Neuron (in vitro differentiated cells): ENCODE data around the gene ACTL10.

Experiments
- H2AFZ ChIP-seq: one replicate; pipeline ENCODE4 v1.6.1; 2013; ENCODE audit warnings: low read depth, mild to moderate bottlenecking, inconsistent platforms, low read length, moderate library complexity
- H3K27me3 ChIP-seq: one replicate; pipeline ENCODE4 v1.6.1; 2013; ENCODE audit warnings: low read length; ENCODE audit not compliant: insufficient read depth
- H3K36me3 ChIP-seq: one replicate; pipeline ENCODE4 v1.6.1; 2013; ENCODE audit warnings: low read length; ENCODE audit not compliant: insufficient read depth
- H3K4me1 ChIP-seq: one replicate; pipeline ENCODE4 v1.6.1; 2013; ENCODE audit warnings: low read length; ENCODE audit not compliant: insufficient read depth
- H3K4me3 ChIP-seq: 2 replicates; pipeline ENCODE4 v1.5.1; 2013; ENCODE audit warnings: mild to moderate bottlenecking, low read length, moderate library complexity
- H3K9me3 ChIP-seq: one replicate; pipeline ENCODE4 v1.6.1; 2013; ENCODE audit warnings: low read length

Gene ACTL10

DNA sequence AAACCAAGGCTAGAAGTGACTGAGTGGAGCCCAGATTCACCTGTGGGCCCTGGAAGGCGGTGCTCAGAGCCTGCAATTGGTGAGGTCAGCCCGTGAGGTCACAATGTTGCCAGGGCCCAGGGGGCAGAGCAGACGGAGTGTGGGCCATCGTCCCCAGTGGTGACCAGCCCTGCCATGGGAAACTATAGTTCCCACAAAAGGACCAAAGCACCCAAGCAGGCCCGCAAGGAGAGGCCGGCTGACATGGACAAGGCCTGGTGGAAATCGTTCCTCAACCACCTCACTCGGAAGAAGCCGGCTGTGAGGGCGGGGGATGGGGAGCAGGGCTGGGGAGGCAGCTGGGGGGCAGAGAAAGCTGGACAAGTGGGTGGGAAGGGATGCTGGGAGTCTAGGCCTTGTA lies 4.6 kb upstream of the ACTL10 start, which contains the start of gene C20orf144:
C20orf144 (plus strand) TSS at position 156 of the 400 bp plus-strand sequence; CDS start at position 175, 19 bp downstream.
- no peaks in the 10 kb centered on the region for H3K27me3 ChIP-seq
- no peaks in the 10 kb centered on the region for H3K36me3 ChIP-seq
- peak within 1 kb of the TSS; percentile 55 for H3K4me3 ChIP-seq
- peaks cover 15% of the 10 kb centered on the region for H3K4me1 ChIP-seq
- no peaks in the 10 kb centered on the region for H3K9me3 ChIP-seq
- H2AFZ ChIP-seq, result peak within 1 kb of the TSS; percentile 62

DNA sequence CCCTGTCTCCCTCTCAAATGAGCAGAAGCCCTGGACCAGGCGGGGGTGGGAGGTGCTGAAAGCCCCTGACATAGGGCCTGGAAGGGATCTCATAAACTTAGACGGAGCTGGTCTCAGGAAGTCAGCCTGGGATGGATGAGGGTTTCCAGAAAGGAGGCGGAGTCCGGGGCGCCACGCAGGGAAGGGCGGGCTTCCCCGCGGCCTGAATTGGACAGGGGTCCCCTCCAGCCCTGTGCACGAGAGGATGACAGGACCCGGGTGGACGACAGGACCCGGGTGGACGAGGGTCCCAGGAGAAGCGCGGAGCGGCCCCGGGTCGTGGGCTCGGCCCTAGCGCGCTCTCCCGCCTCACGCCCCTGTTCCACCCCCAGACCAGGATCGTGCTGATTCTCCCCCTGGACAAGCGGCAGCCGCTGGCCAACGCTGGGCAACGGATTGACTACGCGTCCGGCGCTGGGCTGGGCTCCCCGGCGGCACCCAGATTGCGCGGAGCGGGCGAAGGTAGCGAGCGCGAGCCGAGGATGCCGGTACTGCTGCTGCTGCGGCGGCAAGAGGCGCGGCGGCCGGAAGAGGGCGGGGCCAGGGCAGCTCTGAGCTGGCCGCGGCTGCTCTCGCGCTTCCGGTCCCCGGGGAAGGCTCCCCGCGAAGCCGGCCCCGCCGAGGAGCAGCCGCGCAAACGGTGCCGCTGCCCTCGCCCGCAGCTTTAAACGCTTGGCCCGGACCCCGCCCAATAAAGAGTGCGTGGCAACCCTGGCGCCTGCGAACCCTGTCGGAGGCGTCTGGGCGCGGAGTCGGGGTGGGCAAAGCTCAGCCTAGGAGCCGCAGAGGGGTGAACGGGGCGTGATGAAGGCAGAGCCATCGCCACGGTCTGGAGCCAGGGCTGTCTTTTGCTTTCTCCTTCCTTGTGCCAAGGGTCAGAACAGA lies 3.3 kb upstream of the ACTL10 start:
- peaks cover 15% of the 10 kb centered on the region for H3K4me1 ChIP-seq
- H2AFZ ChIP-seq, result peak overlapping the region; percentile 62
- H3K27me3 ChIP-seq, result no peaks in the 10 kb centered on the region
- H3K9me3 ChIP-seq, result no peaks in the 10 kb centered on the region
- H3K36me3 ChIP-seq, result peaks cover 3% of the 10 kb centered on the region
- peak overlapping the region; percentile 55 for H3K4me3 ChIP-seq

DNA sequence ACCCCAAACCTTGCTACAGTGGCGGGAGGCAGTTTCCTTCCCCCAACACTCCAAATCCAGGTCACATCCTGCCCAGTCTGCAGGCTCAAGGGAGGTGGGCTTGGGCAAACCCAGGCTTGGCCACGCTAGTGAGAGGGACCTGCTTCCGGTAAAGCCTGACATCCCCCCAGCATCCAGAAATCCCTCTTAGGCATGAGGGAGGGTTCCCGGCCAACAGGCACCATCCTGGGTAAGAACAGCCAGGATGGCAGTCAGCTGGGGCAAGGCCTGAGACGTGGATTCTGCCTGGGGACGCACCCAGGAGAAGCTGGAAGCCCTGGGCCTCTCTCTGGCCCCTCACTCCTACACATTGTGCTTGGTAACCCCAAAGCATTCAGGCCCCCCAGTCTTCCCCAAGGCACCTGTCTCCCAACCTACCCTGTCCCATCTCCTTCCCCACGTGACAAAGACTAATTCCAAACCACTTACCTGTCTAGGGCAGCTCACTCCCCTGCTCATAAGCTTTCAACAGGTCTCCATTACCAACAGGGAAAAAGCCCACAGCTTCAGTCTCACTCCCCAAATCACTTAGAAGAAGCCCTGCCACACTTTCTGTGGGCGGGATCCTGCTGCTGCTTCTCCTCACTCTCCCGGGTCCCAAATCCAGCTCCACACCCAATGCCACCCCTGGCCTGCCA lies 2.5 kb upstream of the ACTL10 start:
- H3K4me1 ChIP-seq, result peaks cover 15% of the 10 kb centered on the region
- no peaks in the 10 kb centered on the region for H3K9me3 ChIP-seq
- peak overlapping the region; percentile 55 for H3K4me3 ChIP-seq
- peaks cover 5% of the 10 kb centered on the region for H3K36me3 ChIP-seq
- peak overlapping the region; percentile 62 for H2AFZ ChIP-seq
- no peaks in the 10 kb centered on the region for H3K27me3 ChIP-seq

DNA sequence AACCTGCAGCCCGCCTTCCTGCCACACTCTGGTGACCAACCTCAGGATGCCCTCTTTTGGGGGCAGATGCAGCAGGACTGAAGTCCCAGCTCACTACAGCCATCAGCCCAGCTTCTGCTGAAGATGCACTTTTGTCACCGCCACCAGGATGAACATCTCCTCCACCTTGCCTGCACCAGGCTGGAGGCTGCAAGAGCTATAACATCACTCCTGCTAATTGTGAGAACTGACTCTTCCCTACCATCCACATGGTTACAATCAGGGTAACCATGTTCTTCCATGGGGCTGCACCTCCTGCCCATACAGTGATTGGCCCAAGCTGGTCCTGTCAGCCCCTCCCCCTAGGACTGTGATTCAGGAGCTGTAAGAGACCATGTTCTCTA lies 2.0 kb upstream of the ACTL10 start:
- H3K9me3 ChIP-seq, result no peaks in the 10 kb centered on the region
- peaks cover 11% of the 10 kb centered on the region for H3K36me3 ChIP-seq
- no peak overlapping the region for H2AFZ ChIP-seq
- peaks cover 15% of the 10 kb centered on the region for H3K4me1 ChIP-seq
- no peaks in the 10 kb centered on the region for H3K27me3 ChIP-seq
- H3K4me3 ChIP-seq, result no peak overlapping the region

DNA sequence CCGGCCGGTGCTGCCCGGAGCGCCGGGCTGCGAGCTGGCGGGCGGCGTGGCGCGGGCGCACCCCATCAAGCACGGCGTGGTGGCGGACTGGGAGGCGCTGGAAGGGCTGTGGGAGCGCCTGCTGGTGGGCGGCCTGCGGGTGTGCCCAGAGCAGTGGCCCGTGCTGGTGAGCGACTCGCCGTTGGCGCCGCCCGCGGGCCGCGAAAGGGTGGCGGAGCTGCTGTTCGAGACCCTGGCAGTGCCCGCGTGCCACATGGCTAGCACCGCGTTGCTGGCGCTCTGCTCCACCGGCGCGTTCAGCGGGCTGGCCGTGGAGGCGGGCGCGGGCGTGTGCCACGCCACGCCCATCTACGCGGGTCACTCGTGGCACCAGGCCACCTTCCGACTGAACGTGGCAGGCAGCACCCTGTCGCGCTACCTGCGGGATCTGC lies 517 bp downstream of the ACTL10 start:
- H2AFZ ChIP-seq, result no peak overlapping the region
- H3K4me1 ChIP-seq, result peaks cover 15% of the 10 kb centered on the region
- no peaks in the 10 kb centered on the region for H3K27me3 ChIP-seq
- H3K4me3 ChIP-seq, result no peak overlapping the region
- no peaks in the 10 kb centered on the region for H3K9me3 ChIP-seq
- H3K36me3 ChIP-seq, result peaks cover 15% of the 10 kb centered on the region

DNA sequence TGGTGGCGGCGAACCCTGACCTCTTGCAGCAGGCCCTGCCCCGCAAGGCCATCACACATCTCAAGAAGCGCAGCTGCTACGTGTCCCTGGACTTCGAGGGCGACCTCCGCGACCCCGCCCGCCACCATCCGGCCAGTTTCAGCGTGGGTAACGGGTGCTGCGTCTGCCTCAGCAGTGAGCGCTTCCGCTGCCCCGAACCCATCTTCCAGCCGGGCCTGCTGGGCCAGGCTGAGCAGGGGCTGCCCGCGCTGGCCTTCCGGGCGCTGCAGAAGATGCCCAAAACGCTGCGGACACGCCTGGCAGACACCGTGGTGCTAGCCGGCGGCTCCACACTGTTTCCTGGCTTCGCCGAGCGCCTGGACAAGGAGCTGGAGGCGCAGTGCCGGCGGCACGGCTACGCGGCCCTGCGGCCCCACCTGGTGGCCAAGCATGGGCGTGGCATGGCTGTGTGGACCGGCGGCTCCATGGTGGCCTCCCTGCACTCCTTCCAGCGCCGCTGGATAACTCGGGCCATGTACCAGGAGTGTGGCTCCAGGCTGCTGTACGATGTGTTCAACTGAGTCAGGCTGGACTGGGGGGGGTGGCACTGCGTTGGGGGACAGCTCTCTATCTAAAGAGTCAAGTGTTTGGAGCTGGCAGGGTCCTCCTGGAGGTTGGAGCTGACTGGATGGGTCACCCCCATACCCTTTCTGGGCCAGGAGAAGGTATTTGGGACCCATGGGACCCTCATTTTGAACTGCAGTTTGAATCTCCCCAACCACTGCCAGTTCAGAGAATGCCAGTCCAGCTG lies 1.1 kb downstream of the ACTL10 start:
- no peaks in the 10 kb centered on the region for H3K9me3 ChIP-seq
- no peaks in the 10 kb centered on the region for H3K27me3 ChIP-seq
- peaks cover 13% of the 10 kb centered on the region for H3K4me1 ChIP-seq
- H3K4me3 ChIP-seq, result no peak overlapping the region
- H3K36me3 ChIP-seq, result peaks cover 15% of the 10 kb centered on the region
- H2AFZ ChIP-seq, result no peak overlapping the region

DNA sequence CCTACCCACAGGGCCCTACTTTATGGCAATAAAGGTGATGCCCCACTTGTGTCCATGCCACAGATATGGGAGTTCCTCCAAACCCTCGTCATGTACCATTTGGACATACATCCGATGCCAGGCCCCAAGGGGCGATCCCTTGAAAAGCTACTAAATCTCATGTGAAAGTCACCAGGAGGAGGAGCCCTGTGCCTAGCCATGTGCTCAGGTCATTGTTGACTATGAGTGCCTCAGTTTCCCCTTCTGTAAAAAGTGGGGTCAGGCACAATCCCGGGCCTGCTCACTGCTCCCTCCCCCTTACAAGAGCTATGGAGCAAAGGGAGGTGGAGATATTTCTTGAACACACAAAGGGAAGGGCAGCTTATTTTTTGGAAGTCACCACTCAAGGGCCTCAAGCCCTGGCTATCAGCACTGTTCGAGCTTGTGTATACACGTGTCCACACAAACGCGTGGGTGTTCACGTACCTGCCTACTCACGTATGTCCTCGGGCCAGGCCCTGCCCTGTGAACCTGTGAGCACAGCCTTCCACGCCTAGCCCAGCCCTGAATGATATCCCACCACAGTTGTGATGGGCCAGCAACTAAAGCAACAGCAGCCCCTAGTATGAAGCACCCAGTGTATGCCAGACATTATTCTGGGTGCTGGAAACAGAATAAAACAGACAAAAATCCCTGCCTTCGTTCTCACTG lies 1.9 kb downstream of the ACTL10 start:
- Histone ChIP-seq H3K27me3 (no peaks in the 10 kb centered on the region), H3K4me1 (peaks cover 15% of the 10 kb centered on the region), H3K4me3 (no peak overlapping the region), H2AFZ (no peak overlapping the region), H3K9me3 (no peaks in the 10 kb centered on the region), H3K36me3 (peaks cover 15% of the 10 kb centered on the region)

DNA sequence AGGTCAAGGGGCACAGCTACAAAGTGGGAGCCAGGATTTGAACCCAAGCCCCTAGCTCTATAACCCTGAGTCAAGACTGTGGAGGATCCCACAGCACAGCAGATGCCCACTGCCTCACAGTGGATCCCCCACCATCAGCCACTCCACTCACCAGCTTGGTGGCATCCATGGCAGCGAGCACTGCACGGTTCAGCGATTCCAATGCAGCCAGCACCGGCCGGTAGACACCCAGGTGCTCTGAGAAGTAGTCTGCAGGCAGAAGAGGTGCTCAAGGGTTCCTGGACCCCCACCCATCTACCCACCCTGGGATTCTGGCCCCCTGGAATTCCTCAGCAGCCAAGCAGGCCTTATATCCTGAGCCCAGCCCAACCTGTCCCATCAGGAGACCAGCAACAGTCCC lies 2.5 kb downstream of the ACTL10 start:
- Histone ChIP-seq H3K27me3 (no peaks in the 10 kb centered on the region), H3K9me3 (no peaks in the 10 kb centered on the region), H3K36me3 (peaks cover 15% of the 10 kb centered on the region), H3K4me1 (peaks cover 13% of the 10 kb centered on the region), H2AFZ (no peak overlapping the region), H3K4me3 (no peak overlapping the region)

DNA sequence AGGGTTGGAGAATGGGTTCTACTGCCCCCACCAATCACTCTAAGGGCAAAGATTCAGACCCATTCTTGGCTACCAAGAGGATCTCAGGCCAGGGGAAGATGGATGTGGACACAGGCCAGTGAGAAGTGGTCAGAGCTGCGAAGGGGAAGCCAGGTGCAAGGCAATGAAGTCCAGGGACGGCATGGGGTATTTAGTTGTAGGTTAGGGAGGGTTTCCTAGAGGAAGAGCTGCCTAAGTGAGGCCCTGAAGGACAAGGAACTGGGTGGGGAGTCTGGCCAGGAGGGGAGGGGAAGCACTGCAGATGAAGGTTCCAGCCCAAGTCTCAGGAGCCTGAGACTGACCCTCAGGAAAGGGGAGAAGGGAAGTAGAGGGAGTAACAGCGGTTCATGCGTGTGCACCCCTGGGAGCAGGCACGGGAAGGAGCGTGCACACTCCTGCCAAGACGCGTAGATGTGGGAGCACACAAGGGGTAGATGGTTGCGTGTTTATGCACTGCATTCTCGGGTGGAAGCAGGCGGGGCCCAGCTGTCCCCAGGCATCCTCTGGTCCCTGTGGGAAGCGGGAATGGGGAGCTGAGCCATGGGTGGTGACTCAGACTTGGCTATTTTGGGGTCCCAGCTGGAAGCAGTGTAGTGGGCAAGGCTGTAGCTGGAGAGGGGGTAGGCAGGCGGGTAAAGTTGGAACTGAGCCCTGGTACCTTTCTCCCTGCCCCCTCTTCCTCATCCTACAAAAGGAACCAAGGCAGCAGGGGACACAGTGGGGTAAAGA lies 3.3 kb downstream of the ACTL10 start:
- Histone ChIP-seq H3K36me3 (peaks cover 15% of the 10 kb centered on the region), H3K4me3 (no peak overlapping the region), H3K27me3 (no peaks in the 10 kb centered on the region), H2AFZ (no peak overlapping the region), H3K9me3 (no peaks in the 10 kb centered on the region), H3K4me1 (peaks cover 16% of the 10 kb centered on the region)

DNA sequence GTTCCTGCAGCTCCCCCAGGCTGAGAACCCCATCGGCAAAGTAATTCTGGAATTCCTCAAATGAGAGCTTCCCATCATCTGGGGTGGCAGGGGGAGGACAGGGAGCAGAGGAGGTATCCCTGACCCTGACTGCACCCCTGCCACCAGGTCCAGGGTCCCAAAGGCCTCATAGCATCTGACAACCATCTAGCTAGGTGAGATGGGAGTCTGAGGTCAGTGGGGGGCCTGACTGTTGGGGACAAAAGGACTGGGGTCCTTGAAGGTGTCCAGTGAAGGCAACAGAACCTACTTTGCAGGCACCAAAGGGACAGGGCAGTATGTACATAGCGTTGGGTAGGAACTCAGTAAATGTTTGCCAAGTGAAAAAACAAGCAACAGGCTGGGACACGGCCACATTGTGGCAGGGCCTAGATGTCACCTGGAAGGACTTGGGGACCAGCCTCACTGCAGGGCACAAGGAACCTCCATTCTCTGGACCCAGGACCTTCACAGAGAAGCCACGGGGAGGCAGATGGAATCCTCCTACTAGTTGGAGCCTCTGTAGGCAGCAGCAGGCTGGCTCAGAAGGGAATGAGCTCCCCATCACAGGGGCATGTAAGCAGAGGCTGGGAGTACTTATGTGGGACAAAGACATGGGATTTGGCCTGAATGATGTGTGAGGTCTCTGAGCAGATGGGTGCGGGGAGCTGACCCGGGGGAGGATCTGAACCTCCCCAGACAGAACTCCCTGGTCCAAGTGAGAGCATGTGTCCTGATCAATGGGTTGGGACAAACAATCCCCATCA lies 4.2 kb downstream of the ACTL10 start:
- Histone ChIP-seq H2AFZ (no peak overlapping the region), H3K9me3 (no peaks in the 10 kb centered on the region), H3K27me3 (no peaks in the 10 kb centered on the region), H3K36me3 (peaks cover 15% of the 10 kb centered on the region), H3K4me3 (no peak overlapping the region), H3K4me1 (peaks cover 24% of the 10 kb centered on the region)

DNA sequence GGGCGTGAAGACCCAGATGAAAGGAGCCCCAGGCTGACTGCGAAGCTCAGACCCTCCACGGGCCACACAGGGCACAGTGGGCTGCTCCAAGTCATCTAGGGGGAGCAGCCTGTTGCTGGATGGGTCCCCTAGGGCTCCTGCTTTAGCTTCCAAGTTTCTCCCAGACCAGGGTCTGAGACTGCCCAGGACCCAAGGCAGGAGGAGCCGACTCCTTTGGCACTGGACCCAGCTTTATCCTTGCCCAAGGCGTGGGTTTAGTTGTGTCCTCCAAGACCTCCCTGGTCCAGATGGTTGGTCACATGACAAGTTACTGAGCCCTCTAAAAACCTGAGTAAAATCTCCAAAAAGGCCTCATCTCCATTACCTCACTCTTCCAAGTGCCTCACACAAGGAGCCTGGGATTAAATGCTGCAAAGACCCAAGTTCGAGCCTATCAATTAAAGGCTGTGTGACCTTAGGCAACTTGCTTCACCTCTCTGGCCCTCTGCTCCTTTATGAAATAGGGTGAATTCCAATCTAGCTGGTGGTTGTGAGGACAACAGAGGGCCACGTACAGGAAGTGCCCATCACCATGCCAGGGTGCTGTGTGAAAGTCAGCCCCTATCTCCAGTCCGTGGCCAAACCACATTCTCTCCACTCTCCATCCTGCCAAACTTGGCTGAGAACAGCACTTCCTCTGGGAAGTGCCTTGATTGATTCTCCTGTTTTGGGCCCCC lies 5.0 kb downstream of the ACTL10 start:
- Histone ChIP-seq H3K36me3 (peaks cover 21% of the 10 kb centered on the region), H2AFZ (no peak overlapping the region), H3K4me3 (no peak overlapping the region), H3K27me3 (no peaks in the 10 kb centered on the region), H3K9me3 (no peaks in the 10 kb centered on the region), H3K4me1 (peaks cover 32% of the 10 kb centered on the region)
